Measurements from ENCODE around the gene TST. TPM values are rescaled to one million over a fixed set of nuclear protein-coding genes. Genes with fewer than 3 reads are reported as not detected.

The TST gene
- total RNA-seq, 1 donor from 2014 or later, result 21.5 TPM

DNA sequence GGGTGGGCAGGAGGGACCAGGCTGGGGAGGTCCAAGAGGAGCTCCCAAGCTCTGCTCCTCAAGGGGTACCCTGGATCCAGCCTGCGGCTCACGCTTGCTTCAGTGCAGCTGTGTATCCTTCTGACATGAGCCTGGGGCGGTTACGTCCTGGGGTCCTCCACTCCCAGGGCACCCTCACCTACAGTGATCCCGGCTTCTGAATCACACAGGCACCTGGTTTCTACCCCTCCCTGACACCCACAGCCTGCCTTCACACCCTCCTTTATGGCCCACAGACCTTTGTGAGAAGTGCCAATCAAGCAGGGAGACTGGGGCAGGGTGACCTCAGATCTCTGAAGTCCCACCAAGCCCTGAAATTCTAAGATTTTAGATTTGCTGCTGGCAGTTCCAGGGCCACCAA, 1.8 kb upstream of the TST start:
- TF ChIP-seq CTCF (IDR thresholded peaks at IDR 0.05), result no peak
- TF ChIP-seq EZH2phosphoT487 (IDR thresholded peaks at IDR 0.05), result no peak
- TF ChIP-seq EZH2 (IDR thresholded peaks at IDR 0.05), result no peak
- Histone ChIP-seq H3K9me3 (ENCODE audit: low read depth) (no peaks in the 10 kb centered on the region), H3K36me3 (no peaks in the 10 kb centered on the region), H3K4me2 (peak overlapping the region; percentile 87), H3K27ac (no peak overlapping the region), H3K79me2 (ENCODE audit: low read depth) (peaks cover 68% of the 10 kb centered on the region), H3K4me1 (peaks cover 16% of the 10 kb centered on the region), H3K4me3 (no peak overlapping the region), H3K9ac (no peak overlapping the region), H3K27me3 (no peaks in the 10 kb centered on the region), H4K20me1 (ENCODE audit: low read depth) (peaks cover 59% of the 10 kb centered on the region), H3F3A (ENCODE audit: low read depth) (no peaks in the 10 kb centered on the region), H2AFZ (replicated peaks) (no peak overlapping the region)
- no peaks in the 10 kb centered on the region for H3K9me3 Mint-ChIP-seq
- peaks cover 14% of the 10 kb centered on the region for H3K36me3 Mint-ChIP-seq
- no peak overlapping the region for H3K27ac Mint-ChIP-seq
- peaks cover 28% of the 10 kb centered on the region for H3K4me1 Mint-ChIP-seq
- H3K27me3 Mint-ChIP-seq (ENCODE audit: insufficient read depth, low read depth), result peaks cover 7% of the 10 kb centered on the region
- DNase-seq (ENCODE audit: low spot score), result no peak
- H3K4me3 Mint-ChIP-seq, result peak overlapping the region; percentile 99

DNA sequence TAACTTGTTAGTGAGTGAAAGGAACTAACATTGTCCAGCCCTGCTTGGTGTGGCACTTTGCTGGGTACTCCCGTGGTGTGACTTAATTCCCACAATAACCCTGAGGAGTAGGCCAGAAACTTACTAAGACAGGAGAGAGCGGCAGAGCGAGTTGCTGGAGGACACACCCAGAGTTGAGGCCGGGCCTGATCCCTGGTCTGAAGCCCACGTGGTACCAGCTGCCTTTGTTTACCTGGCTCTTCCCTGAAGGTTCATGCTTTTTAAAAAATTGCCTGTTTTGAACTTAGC, 889 bp upstream of the TST start:
- no peak overlapping the region for H3K27ac ChIP-seq
- H3K4me2 ChIP-seq, result peak overlapping the region; percentile 87
- peaks cover 16% of the 10 kb centered on the region for H3K4me1 ChIP-seq
- H3K9ac ChIP-seq, result no peak overlapping the region
- H3K36me3 ChIP-seq, result no peaks in the 10 kb centered on the region
- peaks cover 68% of the 10 kb centered on the region for H3K79me2 ChIP-seq (ENCODE audit: low read depth)
- H3K27ac Mint-ChIP-seq, result peak overlapping the region; percentile 94
- peak overlapping the region; percentile 98 for H3K4me3 ChIP-seq
- H3K27me3 Mint-ChIP-seq (ENCODE audit: insufficient read depth, low read depth), result peaks cover 5% of the 10 kb centered on the region
- no peaks in the 10 kb centered on the region for H3K9me3 Mint-ChIP-seq
- H3F3A ChIP-seq (ENCODE audit: low read depth), result no peaks in the 10 kb centered on the region
- H4K20me1 ChIP-seq (ENCODE audit: low read depth), result peaks cover 64% of the 10 kb centered on the region
- H3K36me3 Mint-ChIP-seq, result peaks cover 11% of the 10 kb centered on the region
- DNase-seq (ENCODE audit: low spot score), result no peak
- peak overlapping the region; percentile 99 for H3K4me3 Mint-ChIP-seq
- no peaks in the 10 kb centered on the region for H3K9me3 ChIP-seq (ENCODE audit: low read depth)
- TF ChIP-seq EZH2phosphoT487 (IDR thresholded peaks at IDR 0.05) (no peak), EZH2 (IDR thresholded peaks at IDR 0.05) (no peak), CTCF (IDR thresholded peaks at IDR 0.05) (no peak)
- H3K4me1 Mint-ChIP-seq, result peaks cover 29% of the 10 kb centered on the region
- H3K27me3 ChIP-seq, result no peaks in the 10 kb centered on the region
- peak overlapping the region; percentile 37 for H2AFZ ChIP-seq (replicated peaks)

GRCh38 chr22:37018815-37019308, 385 bp downstream of the TST start:
- Histone ChIP-seq H3K79me2 (ENCODE audit: low read depth) (peaks cover 68% of the 10 kb centered on the region), H3K4me1 (peaks cover 16% of the 10 kb centered on the region), H3K4me2 (peak overlapping the region; percentile 98), H3K9me3 (ENCODE audit: low read depth) (no peaks in the 10 kb centered on the region), H3K4me3 (peak overlapping the region; percentile 98), H4K20me1 (ENCODE audit: low read depth) (peaks cover 68% of the 10 kb centered on the region), H3F3A (ENCODE audit: low read depth) (peaks cover under 1% of the 10 kb centered on the region), H3K36me3 (no peaks in the 10 kb centered on the region), H3K27ac (peak overlapping the region; percentile 93), H3K9ac (peak overlapping the region; percentile 72), H2AFZ (replicated peaks) (peak overlapping the region; percentile 44), H3K27me3 (no peaks in the 10 kb centered on the region)
- H3K36me3 Mint-ChIP-seq, result peaks cover 7% of the 10 kb centered on the region
- H3K4me1 Mint-ChIP-seq, result peaks cover 29% of the 10 kb centered on the region
- peak; percentile 72 for DNase-seq (ENCODE audit: low spot score)
- H3K9me3 Mint-ChIP-seq, result no peaks in the 10 kb centered on the region
- H3K4me3 Mint-ChIP-seq, result peak overlapping the region; percentile 90
- H3K27me3 Mint-ChIP-seq (ENCODE audit: insufficient read depth, low read depth), result peaks cover 5% of the 10 kb centered on the region
- TF ChIP-seq EZH2phosphoT487 (IDR thresholded peaks at IDR 0.05), result no peak
- TF ChIP-seq EZH2 (IDR thresholded peaks at IDR 0.05), result no peak
- no peak for TF ChIP-seq CTCF (IDR thresholded peaks at IDR 0.05)
- H3K27ac Mint-ChIP-seq, result peak overlapping the region; percentile 80
